A673 (cell line): ENCODE measurements around the gene PIK3CG. TPM values are rescaled to one million over a fixed set of nuclear protein-coding genes. Genes with fewer than 3 reads are reported as not detected.

Experiments used
- BruUV-seq: library from RNA; stranded (reverse); fragments of 400-500 nt; replicated peaks from 2 replicates; lab custom pipeline; 2021; lab: Mats Ljungman, UMichigan
- CTCF ChIA-PET: fragments of 300-600 bp; sonication (Branson Sonifier 250); formaldehyde crosslinking; loops from one replicate; lab custom pipeline; 2022; ENCODE audit warnings: antibody characterized with exemption; lab: Charles Lee
- POLR2A ChIA-PET: fragments of 300-600 bp; sonication (Branson Sonifier 250); formaldehyde crosslinking; loops from one replicate; lab custom pipeline; 2022; ENCODE audit warnings: antibody characterized with exemption; ENCODE audit not compliant: low non-redundant PET; lab: Charles Lee
- DNase-seq: peaks from one replicate; pipeline ENCODE4 v3.0.0-alpha.2; 2015; ENCODE audit warnings: low spot score
- H3K27ac ChIP-seq: fragments of 200-600 bp; sonication (generic); 2 replicates; pipeline ENCODE4 v1.5.1; 2016; ENCODE audit warnings: mixed run types, low read depth, mild to moderate bottlenecking, mixed read lengths, antibody characterized with exemption, low read length; ENCODE audit not compliant: poor library complexity, severe bottlenecking
- H3K27me3 ChIP-seq: fragments of 200-600 bp; sonication (generic); replicated peaks from 2 replicates; pipeline ENCODE4 v1.6.1; 2017; ENCODE audit warnings: mixed run types, low read depth, mild to moderate bottlenecking, mixed read lengths, antibody characterized with exemption, low read length; ENCODE audit not compliant: insufficient read depth, poor library complexity
- H3K36me3 ChIP-seq: fragments of 200-600 bp; sonication (generic); 2 replicates; pipeline ENCODE4 v1.6.1; 2016; ENCODE audit warnings: mixed run types, mild to moderate bottlenecking, mixed read lengths, antibody characterized with exemption, low read length; ENCODE audit not compliant: insufficient read depth, poor library complexity, severe bottlenecking
- H3K4me1 ChIP-seq: fragments of 200-600 bp; sonication (generic); 2 replicates; pipeline ENCODE4 v1.6.1; 2017; ENCODE audit warnings: mixed run types, mild to moderate bottlenecking, mixed read lengths, antibody characterized with exemption, low read length; ENCODE audit not compliant: insufficient read depth, poor library complexity, severe bottlenecking
- H3K4me3 ChIP-seq: fragments of 200-600 bp; sonication (generic); 2 replicates; pipeline ENCODE4 v1.5.1; 2016; ENCODE audit warnings: low read depth, mixed run types, mild to moderate bottlenecking, mixed read lengths, low read length; ENCODE audit not compliant: poor library complexity, severe bottlenecking
- H3K9me3 ChIP-seq: fragments of 200-600 bp; sonication (generic); 2 replicates; pipeline ENCODE4 v1.6.1; 2016; ENCODE audit warnings: mixed run types, low read depth, mild to moderate bottlenecking, mixed read lengths, antibody characterized with exemption, low read length; ENCODE audit not compliant: poor library complexity, severe bottlenecking
- CTCF ChIP-seq: fragments of 300-800, 200-600 bp; sonication (generic); conservative IDR thresholded peaks from 2 replicates; pipeline ENCODE4 v1.5.1; 2017; ENCODE audit warnings: low read depth, mild to moderate bottlenecking, antibody characterized with exemption, low read length, moderate library complexity, mixed read lengths
- EZH2 ChIP-seq: fragments of 200-600 bp; sonication (generic); IDR thresholded peaks from 2 replicates; pipeline ENCODE4 v1.6.1; 2017; ENCODE audit warnings: borderline replicate concordance, low read depth, mild to moderate bottlenecking, mixed read lengths, antibody characterized with exemption, low read length; ENCODE audit not compliant: poor library complexity, severe bottlenecking
- intact Hi-C: fragments of 100-400 bp; cut with micrococcal nuclease; formaldehyde crosslinking; loops from one replicate; pipeline ENCODE4 v1.10.0; 2022; ENCODE audit not compliant: unreplicated experiment
- total RNA-seq: library from RNA; stranded (reverse); gene quantifications from 2 replicates; pipeline ENCODE4 v1.2.3, GENCODE V29; 2021

Gene PIK3CG
- total RNA-seq, 1 experiment from 2014 or later, result 13.4 TPM

GRCh38 chr7:106864298-106865081 lies 592 bp upstream of the PIK3CG start:
- ChIA-PET CTCF (interaction anchor here (0.5 kb wide), 1 partner anchor 12 kb away, joined by 5 read pairs; no protein-coding TSS in a partner anchor), POLR2A (no interaction called here)
- Histone ChIP-seq H3K36me3 (peaks cover 10% of the 10 kb centered on the region), H3K27ac (peak overlapping the region; percentile 66), H3K27me3 (no peaks in the 10 kb centered on the region), H3K4me3 (peak overlapping the region; percentile 57), H3K9me3 (no peaks in the 10 kb centered on the region), H3K4me1 (peaks cover 35% of the 10 kb centered on the region)
- DNase-seq, result peak; percentile 77
- no peak for TF ChIP-seq EZH2
- no peak for TF ChIP-seq CTCF
- intact Hi-C loops, result loop anchor here (1.0 kb wide), 1 partner anchor 24 kb away; no protein-coding TSS in a partner anchor
- BruUV-seq, result no TSS peak

DNA sequence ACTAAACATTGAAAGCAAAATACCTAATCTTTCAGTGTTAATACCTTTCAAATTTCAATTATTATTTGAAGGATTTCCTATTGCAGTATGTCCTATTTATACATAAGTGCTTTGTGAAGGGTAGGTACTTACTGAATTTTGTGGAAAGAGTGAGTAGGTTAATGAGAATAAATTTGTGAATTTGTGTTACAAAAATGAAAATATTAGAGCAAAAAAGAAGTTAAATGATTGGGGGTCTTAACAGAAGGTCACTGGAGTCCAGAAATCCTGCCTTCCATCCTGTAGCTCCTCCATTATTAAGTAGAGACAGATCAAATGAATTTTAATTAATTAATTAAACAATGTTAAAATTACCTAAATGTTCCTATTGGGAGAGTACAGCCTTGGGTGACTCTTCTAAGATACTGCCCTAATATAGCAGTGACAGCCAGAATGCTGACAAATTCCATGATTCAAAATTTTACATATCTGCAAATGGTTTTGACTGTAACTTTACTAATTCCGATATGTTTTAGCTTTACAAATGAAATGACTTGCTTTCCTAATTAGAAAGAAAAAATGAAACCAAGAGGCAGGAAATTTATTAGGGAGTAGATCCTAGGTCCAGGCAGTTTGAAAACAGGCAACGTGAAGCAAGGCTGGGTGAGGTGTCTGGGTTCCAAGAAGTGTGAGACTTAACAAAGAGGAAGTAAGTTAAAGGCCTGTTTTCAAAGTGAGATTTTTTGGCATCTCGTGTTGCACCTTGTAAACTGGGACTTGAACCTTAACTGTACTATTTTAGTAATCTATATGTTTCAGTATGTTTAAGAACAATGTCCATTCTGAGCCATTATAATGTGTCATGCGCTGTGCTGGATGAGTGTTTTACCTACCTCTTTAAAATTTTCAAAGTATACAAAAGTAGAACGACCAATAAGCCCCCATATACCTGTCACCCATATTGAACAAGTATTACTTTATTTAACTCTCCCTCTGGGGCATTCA lies 1.5 kb downstream of the PIK3CG start:
- TF ChIP-seq EZH2 (no peak), CTCF (no peak)
- Histone ChIP-seq H3K27ac (no peak overlapping the region), H3K4me3 (peak overlapping the region; percentile 57), H3K4me1 (peaks cover 40% of the 10 kb centered on the region), H3K36me3 (peaks cover 10% of the 10 kb centered on the region), H3K27me3 (no peaks in the 10 kb centered on the region), H3K9me3 (no peaks in the 10 kb centered on the region)
- POLR2A ChIA-PET, result no interaction called here
- intact Hi-C loops, result no loop called here
- no TSS peak for BruUV-seq
- no peak for DNase-seq
- CTCF ChIA-PET, result no interaction called here

DNA sequence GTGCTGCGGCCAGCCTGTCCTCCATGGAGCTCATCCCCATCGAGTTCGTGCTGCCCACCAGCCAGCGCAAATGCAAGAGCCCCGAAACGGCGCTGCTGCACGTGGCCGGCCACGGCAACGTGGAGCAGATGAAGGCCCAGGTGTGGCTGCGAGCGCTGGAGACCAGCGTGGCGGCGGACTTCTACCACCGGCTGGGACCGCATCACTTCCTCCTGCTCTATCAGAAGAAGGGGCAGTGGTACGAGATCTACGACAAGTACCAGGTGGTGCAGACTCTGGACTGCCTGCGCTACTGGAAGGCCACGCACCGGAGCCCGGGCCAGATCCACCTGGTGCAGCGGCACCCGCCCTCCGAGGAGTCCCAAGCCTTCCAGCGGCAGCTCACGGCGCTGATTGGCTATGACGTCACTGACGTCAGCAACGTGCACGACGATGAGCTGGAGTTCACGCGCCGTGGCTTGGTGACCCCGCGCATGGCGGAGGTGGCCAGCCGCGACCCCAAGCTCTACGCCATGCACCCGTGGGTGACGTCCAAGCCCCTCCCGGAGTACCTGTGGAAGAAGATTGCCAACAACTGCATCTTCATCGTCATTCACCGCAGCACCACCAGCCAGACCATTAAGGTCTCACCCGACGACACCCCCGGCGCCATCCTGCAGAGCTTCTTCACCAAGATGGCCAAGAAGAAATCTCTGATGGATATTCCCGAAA lies 2.7 kb downstream of the PIK3CG start:
- no TSS peak for BruUV-seq
- H3K27me3 ChIP-seq, result no peaks in the 10 kb centered on the region
- H3K36me3 ChIP-seq, result peaks cover 10% of the 10 kb centered on the region
- H3K4me3 ChIP-seq, result no peak overlapping the region
- H3K4me1 ChIP-seq, result peaks cover 40% of the 10 kb centered on the region
- no peaks in the 10 kb centered on the region for H3K9me3 ChIP-seq
- ChIA-PET POLR2A (no interaction called here), CTCF (no interaction called here)
- no peak overlapping the region for H3K27ac ChIP-seq
- DNase-seq, result no peak
- intact Hi-C loops, result no loop called here
- TF ChIP-seq EZH2, result no peak
- TF ChIP-seq CTCF, result no peak
